Measurements from ENCODE around the gene ART1.

GRCh38 chr11:3645552-3645951 is 624 bp downstream of the ART1 start:
- TF ChIP-seq CTCF (IDR thresholded peaks at IDR 0.05; ENCODE audit: low read depth, low read length, poor library complexity, severe bottlenecking): no peak
- no peak for TF ChIP-seq EZH2phosphoT487 (IDR thresholded peaks at IDR 0.05; ENCODE audit: borderline replicate concordance, low read length)

All from DOHH2 (cell line).